ENCODE measurements around the gene VTN.

Gene VTN

GRCh38 chr17:28368306-28368831 is 1.7 kb downstream of the VTN start:
- no peak for DNase-seq

GRCh38 chr17:28367641-28368305 is 2.3 kb downstream of the VTN start:
- no peak for DNase-seq

GRCh38 chr17:28366605-28367004 is 3.5 kb downstream of the VTN start:
- DNase-seq = no peak

GRCh38 chr17:28365487-28365886 is 4.6 kb downstream of the VTN start:
- DNase-seq = no peak

GRCh38 chr17:28364665-28365363 is 5.3 kb downstream of the VTN start, which contains the start of gene SEBOX:
Gene SEBOX, minus strand, starts transcription at chr17:28365199. Its CDS starts 48 bp downstream, at chr17:28365151.
- DNase-seq = no peak

GRCh38 chr17:28363776-28364650 is 6.1 kb downstream of the VTN start:
- no peak for DNase-seq

- DNase-seq = no peak
Observed at GRCh38 chr17:28363186-28363585, 6.9 kb downstream of the VTN start.

GRCh38 chr17:28357901-28358197 is 12.3 kb downstream of the VTN start:
- DNase-seq = no peak

GRCh38 chr17:28357061-28357900 is 12.8 kb downstream of the VTN start, which contains the start of gene POLDIP2:
Gene POLDIP2, minus strand, starts transcription at chr17:28357527. Its CDS starts 79 bp downstream, at chr17:28357448.
- DNase-seq = peak; percentile 90

GRCh38 chr17:28350271-28350670 is 19.8 kb downstream of the VTN start:
- DNase-seq = no peak

- DNase-seq = no peak
Observed at GRCh38 chr17:28348979-28349378, 21.1 kb downstream of the VTN start.

- DNase-seq = no peak
Observed at GRCh38 chr17:28347261-28347891, 22.7 kb downstream of the VTN start.

- no peak for DNase-seq
Observed at GRCh38 chr17:28346746-28347246, 23.3 kb downstream of the VTN start.

GRCh38 chr17:28346199-28346580 is 23.9 kb downstream of the VTN start:
- no peak for DNase-seq

GRCh38 chr17:28345419-28346198 is 24.5 kb downstream of the VTN start:
- DNase-seq = no peak

GRCh38 chr17:28344435-28344901 is 25.6 kb downstream of the VTN start:
- DNase-seq = no peak

GRCh38 chr17:28344011-28344410 is 26.1 kb downstream of the VTN start:
- DNase-seq = no peak

- no peak for DNase-seq
Observed at GRCh38 chr17:28343491-28343932, 26.6 kb downstream of the VTN start.

GRCh38 chr17:28342313-28342712 is 27.8 kb downstream of the VTN start:
- DNase-seq = no peak

GRCh38 chr17:28341516-28341915 is 28.6 kb downstream of the VTN start:
- DNase-seq = no peak

- no peak for DNase-seq
Observed at GRCh38 chr17:28340374-28340773, 29.7 kb downstream of the VTN start.
